ENCODE data around the gene NOMO2.
"Not testable (repeated sequence)": the region's sequence is repeated elsewhere in the genome, so short reads cannot be mapped to it uniquely, and the experiment has no call there.

NOMO2 gene

GRCh38 chr16:18561727-18562314 lies at the start of gene NOMO2:
TSS of gene NOMO2 (minus strand) at chr16:18562097. CDS start at chr16:18562040, 57 bp downstream.
- DNase-seq = not testable (repeated sequence)

DNA sequence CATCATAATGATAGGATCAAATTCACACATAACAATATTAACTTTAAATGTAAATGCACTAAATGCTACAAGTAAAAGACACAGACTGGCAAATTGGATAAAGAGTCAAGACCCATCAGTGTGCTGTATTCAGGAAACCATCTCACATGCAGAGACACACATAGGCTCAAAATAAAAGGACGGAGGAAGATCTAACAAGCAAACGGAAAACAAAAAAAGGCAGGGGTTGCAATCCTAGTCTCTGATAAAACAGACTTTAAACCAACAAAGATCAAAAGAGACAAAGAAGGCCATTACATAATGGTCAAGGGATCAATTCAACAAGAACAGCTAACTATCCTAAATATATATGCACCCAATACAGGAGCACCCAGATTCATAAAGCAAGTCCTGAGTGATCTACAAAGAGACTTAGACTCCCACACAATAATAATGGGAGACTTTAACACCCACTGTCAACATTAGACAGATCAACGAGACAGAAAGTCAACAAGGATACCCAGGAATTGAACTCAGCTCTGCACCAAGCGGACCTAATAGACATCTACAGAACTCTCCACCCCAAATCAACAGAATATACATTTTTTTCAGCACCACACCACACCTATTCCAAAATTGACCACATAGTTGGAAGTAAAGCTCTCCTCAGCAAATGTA lies 48.4 kb upstream of the NOMO2 start:
- DNase-seq = not testable (repeated sequence)

GRCh38 chr16:18608271-18608670 lies 46.4 kb upstream of the NOMO2 start:
- not testable (repeated sequence) for DNase-seq

- not testable (repeated sequence) for DNase-seq
Observed at GRCh38 chr16:18603572-18604246, 41.8 kb upstream of the NOMO2 start.

GRCh38 chr16:18598582-18598981 lies 36.7 kb upstream of the NOMO2 start:
- DNase-seq = not testable (repeated sequence)

DNA sequence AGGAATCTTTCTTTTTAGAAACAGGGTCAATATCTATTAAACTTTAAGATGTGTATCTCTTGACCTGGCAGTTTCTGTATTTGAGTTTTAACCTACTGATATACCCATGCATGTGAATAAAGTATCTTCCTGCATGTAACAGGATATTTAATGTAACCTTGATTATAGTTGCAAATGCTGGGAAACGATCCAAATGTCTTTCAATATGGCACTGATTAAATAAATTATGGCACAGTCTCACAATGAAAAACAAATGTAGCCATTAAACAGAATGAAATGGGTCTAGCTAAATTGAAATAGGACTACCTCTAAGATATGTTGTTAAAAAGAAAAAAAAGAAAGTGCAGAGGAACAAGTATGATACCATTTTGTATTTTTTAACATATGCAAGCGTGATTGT lies 35.8 kb upstream of the NOMO2 start:
- DNase-seq = not testable (repeated sequence)

- not testable (repeated sequence) for DNase-seq
Observed at GRCh38 chr16:18597319-18597718, 35.4 kb upstream of the NOMO2 start.

GRCh38 chr16:18595796-18596195 lies 33.9 kb upstream of the NOMO2 start:
- DNase-seq = not testable (repeated sequence)

GRCh38 chr16:18594880-18595279 lies 33.0 kb upstream of the NOMO2 start:
- not testable (repeated sequence) for DNase-seq

DNA sequence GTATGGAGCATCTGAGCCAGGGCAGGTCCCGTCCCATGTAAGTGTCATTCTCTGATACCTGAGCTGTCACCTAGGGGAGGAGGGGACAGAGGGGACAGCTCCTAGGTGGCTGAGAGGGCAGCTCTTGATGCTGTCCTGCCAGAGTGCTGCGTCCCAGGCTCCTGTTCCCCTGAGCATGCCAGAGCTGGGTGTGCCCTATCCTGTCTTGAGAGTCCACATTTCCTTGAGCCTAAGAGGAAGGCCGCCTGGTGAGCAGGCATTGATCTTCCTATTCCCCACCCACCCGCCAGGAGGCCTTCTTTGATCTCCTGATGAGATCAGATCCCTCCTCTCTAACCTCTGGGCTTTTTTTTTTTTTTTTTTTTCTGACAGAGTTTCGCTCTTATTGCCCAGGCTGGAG lies 32.0 kb upstream of the NOMO2 start:
- DNase-seq = not testable (repeated sequence)

DNA sequence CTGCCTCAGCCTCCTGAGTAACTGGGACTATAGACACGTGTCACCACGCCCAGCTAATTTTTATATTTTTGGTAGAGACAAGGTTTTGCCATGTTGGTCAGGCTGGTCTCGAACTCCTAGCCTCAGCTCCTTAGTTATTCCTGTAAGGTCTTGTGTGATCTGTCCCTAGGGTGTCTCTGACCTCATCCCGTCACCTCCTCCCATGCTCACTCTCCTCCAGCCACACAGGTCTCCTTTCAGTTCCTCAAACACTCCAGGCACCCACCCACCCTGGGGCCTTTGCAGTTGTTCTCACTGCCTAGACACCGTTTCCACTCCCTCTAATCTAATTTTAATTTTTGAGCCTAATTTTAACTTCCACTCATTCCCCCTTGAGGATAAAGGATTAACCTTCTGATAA lies 31.1 kb upstream of the NOMO2 start:
- not testable (repeated sequence) for DNase-seq

DNA sequence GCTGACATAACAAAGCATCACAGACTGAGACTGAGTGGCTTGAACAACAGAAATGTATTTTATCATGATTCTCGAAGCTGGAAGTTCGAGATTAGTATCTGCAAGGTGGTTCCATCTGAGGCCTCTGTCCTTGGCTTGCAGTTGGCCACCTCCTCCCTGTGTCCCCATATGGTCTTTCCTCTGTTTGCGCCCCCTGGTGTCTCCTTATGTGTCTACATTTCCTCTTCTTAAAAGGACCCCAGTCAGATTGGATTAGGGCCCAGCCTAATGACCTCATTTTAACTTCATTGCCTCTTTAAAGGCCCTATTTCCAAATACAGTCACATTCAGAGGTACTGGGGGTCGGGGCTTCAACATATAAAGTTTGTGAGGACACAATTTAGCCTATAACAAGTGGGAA lies 30.0 kb upstream of the NOMO2 start:
- DNase-seq = not testable (repeated sequence)

GRCh38 chr16:18591441-18591840 lies 29.5 kb upstream of the NOMO2 start:
- not testable (repeated sequence) for DNase-seq

- DNase-seq = not testable (repeated sequence)
Observed at GRCh38 chr16:18589806-18590205, 27.9 kb upstream of the NOMO2 start.

GRCh38 chr16:18586560-18587540 lies 25.0 kb upstream of the NOMO2 start:
- DNase-seq = not testable (repeated sequence)

- not testable (repeated sequence) for DNase-seq
Observed at GRCh38 chr16:18585789-18586188, 23.9 kb upstream of the NOMO2 start.

DNA sequence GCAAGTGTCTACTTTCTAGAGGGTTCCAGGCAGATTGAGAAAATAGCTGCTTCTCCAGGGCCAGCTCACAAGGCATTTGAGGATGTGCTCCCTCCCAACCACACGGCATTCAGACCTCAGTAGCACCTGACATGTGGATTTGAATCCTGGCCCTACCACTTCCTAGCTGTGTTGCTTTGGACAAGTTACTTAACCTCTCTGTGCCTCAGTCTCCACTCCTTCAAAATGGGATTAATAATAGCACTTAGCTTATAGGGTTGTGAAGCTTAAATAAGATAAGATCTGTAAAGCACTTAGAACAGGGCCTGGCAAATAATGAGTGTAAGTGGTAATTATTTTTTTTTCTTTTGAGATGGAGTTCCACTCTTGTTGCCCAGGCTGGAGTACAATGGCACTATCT lies 21.0 kb upstream of the NOMO2 start:
- DNase-seq = no peak

DNA sequence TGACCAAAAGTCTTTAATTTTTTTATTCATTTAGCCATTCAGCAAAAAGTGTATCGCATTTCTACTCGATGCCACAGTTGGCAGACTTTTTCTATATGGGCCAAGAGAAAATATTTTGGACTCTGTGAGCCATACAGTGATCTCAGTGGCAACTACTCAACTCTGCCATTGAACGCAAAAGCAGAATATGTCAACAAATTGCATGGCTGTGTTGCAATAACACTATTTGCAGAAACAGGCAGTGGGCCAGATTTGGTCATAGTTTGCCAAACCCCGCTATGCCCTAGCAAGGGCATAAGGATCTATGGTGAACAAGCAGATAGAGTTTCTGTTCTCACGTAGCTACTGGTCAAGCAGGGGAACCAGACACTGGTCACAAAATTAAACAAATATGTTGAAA lies 18.5 kb upstream of the NOMO2 start:
- not testable (repeated sequence) for DNase-seq

DNA sequence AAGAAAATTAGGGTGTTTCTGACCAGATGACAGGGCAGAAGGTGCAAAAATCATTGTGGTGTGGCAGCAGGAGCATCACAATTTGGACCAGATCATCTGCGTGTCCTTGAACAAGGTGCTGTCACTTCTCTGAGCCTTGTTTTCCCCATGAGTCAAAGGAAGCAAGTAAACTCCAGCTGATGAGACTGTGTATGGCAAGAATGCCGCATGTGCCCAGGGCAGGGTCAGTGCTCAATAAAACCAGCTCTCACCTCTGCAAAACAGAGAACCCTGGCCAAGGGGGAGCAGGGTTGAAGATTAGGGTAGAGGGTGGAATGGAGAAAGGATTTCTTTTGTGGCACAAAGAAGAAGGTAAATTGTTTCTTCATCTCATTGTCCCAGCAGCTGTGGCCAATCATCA lies 17.4 kb upstream of the NOMO2 start:
- not testable (repeated sequence) for DNase-seq

- DNase-seq = not testable (repeated sequence)
Observed at GRCh38 chr16:18577942-18578341, 16.0 kb upstream of the NOMO2 start.

- DNase-seq = not testable (repeated sequence)
Observed at GRCh38 chr16:18575945-18576344, 14.0 kb upstream of the NOMO2 start.

DNA sequence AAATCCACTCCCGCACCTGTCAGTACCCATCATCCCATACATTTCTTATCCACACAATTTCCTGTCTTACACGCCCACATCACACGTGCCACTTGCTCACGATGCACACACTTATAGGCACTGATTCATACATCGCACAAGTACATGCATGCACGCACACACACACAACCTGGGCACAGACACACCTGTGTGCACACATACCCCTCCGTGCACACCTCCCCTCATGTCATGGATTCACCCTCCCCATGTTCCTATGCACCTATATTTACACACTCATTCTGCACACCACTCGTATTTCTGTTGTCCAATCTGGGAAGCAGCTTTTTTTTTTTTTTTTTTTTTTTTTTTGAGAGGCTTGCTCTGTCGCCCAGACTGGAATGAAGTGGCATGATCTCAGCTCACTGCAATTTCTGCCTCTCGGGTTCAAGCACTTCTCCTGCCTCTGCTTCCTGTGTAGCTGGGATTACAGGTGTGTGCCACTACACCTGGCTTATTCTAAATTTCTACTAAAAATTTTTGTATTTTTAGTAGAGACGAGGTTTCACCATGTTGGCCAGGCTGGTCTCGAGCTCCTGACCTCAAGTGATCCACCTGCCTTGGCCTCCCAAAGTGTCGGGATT lies 13.5 kb upstream of the NOMO2 start:
- DNase-seq = not testable (repeated sequence)
